Measurements from ENCODE around the gene HSD17B13.

HSD17B13 gene

GRCh38 chr4:87311684-87312083 is 11.0 kb downstream of the HSD17B13 start:
- Histone ChIP-seq H3K4me3 (ENCODE audit: low read depth, low read length, poor library complexity, severe bottlenecking) (no peak overlapping the region), H3K9me3 (ENCODE audit: low read length) (no peaks in the 10 kb centered on the region), H3K27ac (ENCODE audit: low read depth, low read length, poor library complexity, severe bottlenecking) (no peak overlapping the region), H3K4me1 (ENCODE audit: insufficient read depth, low read length, severe bottlenecking) (no peaks in the 10 kb centered on the region), H3K4me2 (ENCODE audit: low read length) (no peak overlapping the region), H3K79me2 (ENCODE audit: insufficient read depth, low read length) (no peaks in the 10 kb centered on the region), H3F3A (ENCODE audit: insufficient read depth, low read length) (no peaks in the 10 kb centered on the region), H3K9me2 (ENCODE audit: low read depth, low read length) (no peaks in the 10 kb centered on the region), H3K9ac (ENCODE audit: low read length) (no peak overlapping the region), H3K36me3 (ENCODE audit: insufficient read depth, low read length) (no peaks in the 10 kb centered on the region), H2AFZ (ENCODE audit: low read length) (no peak overlapping the region), H4K20me1 (ENCODE audit: insufficient read depth, low read length) (no peaks in the 10 kb centered on the region), H3K27me3 (ENCODE audit: insufficient read depth, low read length) (no peaks in the 10 kb centered on the region)
- no peak for TF ChIP-seq EZH2 (IDR thresholded peaks at IDR 0.05; ENCODE audit: borderline replicate concordance, low read length)
- TF ChIP-seq, protein P1, sequence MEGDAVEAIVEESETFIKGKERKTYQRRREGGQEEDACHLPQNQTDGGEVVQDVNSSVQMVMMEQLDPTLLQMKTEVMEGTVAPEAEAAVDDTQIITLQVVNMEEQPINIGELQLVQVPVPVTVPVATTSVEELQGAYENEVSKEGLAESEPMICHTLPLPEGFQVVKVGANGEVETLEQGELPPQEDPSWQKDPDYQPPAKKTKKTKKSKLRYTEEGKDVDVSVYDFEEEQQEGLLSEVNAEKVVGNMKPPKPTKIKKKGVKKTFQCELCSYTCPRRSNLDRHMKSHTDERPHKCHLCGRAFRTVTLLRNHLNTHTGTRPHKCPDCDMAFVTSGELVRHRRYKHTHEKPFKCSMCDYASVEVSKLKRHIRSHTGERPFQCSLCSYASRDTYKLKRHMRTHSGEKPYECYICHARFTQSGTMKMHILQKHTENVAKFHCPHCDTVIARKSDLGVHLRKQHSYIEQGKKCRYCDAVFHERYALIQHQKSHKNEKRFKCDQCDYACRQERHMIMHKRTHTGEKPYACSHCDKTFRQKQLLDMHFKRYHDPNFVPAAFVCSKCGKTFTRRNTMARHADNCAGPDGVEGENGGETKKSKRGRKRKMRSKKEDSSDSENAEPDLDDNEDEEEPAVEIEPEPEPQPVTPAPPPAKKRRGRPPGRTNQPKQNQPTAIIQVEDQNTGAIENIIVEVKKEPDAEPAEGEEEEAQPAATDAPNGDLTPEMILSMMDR (IDR thresholded peaks at IDR 0.05; ENCODE audit: low read length), result no peak

- Histone ChIP-seq H3K79me2 (ENCODE audit: insufficient read depth, low read length) (no peaks in the 10 kb centered on the region), H3K4me3 (ENCODE audit: low read depth, low read length, poor library complexity, severe bottlenecking) (no peak overlapping the region), H4K20me1 (ENCODE audit: insufficient read depth, low read length) (no peaks in the 10 kb centered on the region), H3K9me2 (ENCODE audit: low read depth, low read length) (no peaks in the 10 kb centered on the region), H3K27me3 (ENCODE audit: insufficient read depth, low read length) (no peaks in the 10 kb centered on the region), H3K4me1 (ENCODE audit: insufficient read depth, low read length, severe bottlenecking) (no peaks in the 10 kb centered on the region), H3F3A (ENCODE audit: insufficient read depth, low read length) (no peaks in the 10 kb centered on the region), H3K27ac (ENCODE audit: low read depth, low read length, poor library complexity, severe bottlenecking) (no peak overlapping the region), H3K9ac (ENCODE audit: low read length) (no peak overlapping the region), H3K4me2 (ENCODE audit: low read length) (no peak overlapping the region), H3K36me3 (ENCODE audit: insufficient read depth, low read length) (no peaks in the 10 kb centered on the region), H2AFZ (ENCODE audit: low read length) (no peak overlapping the region), H3K9me3 (ENCODE audit: low read length) (no peaks in the 10 kb centered on the region)
- TF ChIP-seq, protein P1 (IDR thresholded peaks at IDR 0.05; ENCODE audit: low read length), result no peak
- TF ChIP-seq EZH2 (IDR thresholded peaks at IDR 0.05; ENCODE audit: borderline replicate concordance, low read length), result no peak
Observed at GRCh38 chr4:87310691-87311335, 11.9 kb downstream of the HSD17B13 start.

DNA sequence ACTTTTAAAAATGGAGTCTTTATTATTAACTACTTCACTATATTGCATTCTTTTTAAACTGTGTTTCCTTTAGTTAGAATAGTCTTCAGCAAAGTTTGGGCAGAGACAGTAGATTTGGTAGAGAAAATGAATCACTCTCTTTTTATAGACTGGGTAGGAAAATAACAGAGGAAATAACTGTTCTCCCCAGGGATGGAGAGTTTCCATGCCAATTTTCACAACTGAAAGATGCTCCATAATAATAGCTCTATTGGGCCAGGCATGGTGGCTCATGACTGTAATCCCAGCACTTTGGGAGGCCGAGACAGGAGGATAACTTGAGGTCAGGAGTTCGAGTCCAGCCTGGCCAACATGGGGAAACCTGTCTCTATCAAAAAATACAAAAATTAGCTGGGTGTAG is 13.1 kb downstream of the HSD17B13 start:
- Histone ChIP-seq H3K4me3 (ENCODE audit: low read depth, low read length, poor library complexity, severe bottlenecking) (no peak overlapping the region), H4K20me1 (ENCODE audit: insufficient read depth, low read length) (no peaks in the 10 kb centered on the region), H3K27ac (ENCODE audit: low read depth, low read length, poor library complexity, severe bottlenecking) (no peak overlapping the region), H3K27me3 (ENCODE audit: insufficient read depth, low read length) (no peaks in the 10 kb centered on the region), H3K4me2 (ENCODE audit: low read length) (no peak overlapping the region), H3F3A (ENCODE audit: insufficient read depth, low read length) (no peaks in the 10 kb centered on the region), H2AFZ (ENCODE audit: low read length) (no peak overlapping the region), H3K9me3 (ENCODE audit: low read length) (no peaks in the 10 kb centered on the region), H3K36me3 (ENCODE audit: insufficient read depth, low read length) (no peaks in the 10 kb centered on the region), H3K9ac (ENCODE audit: low read length) (no peak overlapping the region), H3K4me1 (ENCODE audit: insufficient read depth, low read length, severe bottlenecking) (no peaks in the 10 kb centered on the region), H3K9me2 (ENCODE audit: low read depth, low read length) (no peaks in the 10 kb centered on the region), H3K79me2 (ENCODE audit: insufficient read depth, low read length) (no peaks in the 10 kb centered on the region)
- TF ChIP-seq EZH2 (IDR thresholded peaks at IDR 0.05; ENCODE audit: borderline replicate concordance, low read length), result no peak
- TF ChIP-seq, protein P1 (IDR thresholded peaks at IDR 0.05; ENCODE audit: low read length), result no peak
